ENCODE results near the gene KIF19.

- no peak for TF ChIP-seq EZH2phosphoT487 (IDR thresholded peaks at IDR 0.05; ENCODE audit: insufficient read depth, low read depth)
- no peak for TF ChIP-seq EZH2 (IDR thresholded peaks at IDR 0.05; ENCODE audit: insufficient read depth, poor library complexity, severe bottlenecking)
These were observed 48.1 kb upstream of the KIF19 start for GRCh38 chr17:74277935-74278334.

Measured in GM23248 (cell line).